Heart left ventricle (tissue), 16 donors: Measurements from ENCODE around the gene NLRP6. TPM values are rescaled to one million over a fixed set of nuclear protein-coding genes. Genes with fewer than 3 reads are reported as not detected.
"Not testable (repeated sequence)": the region's sequence is repeated elsewhere in the genome, so short reads cannot be mapped to it uniquely, and the experiment has no call there.

Experiments
- ATAC-seq, 4 donors: fragments of 200-7000 bp; cut with Tn5 transposase; one replicate each; pipeline ENCODE4 v1.9.1; 2020 to 2022; ENCODE audit warnings: moderate library complexity in 4 of 4, mild to moderate bottlenecking in 3 of 4, moderate number of reproducible peaks in 1 of 4
- DNase-seq, 5 donors: peaks; one replicate each; pipeline ENCODE4 v3.0.0-alpha.2; 2020
- H3K27ac ChIP-seq, 12 donors: fragments of 200-600 bp; sonication (generic) in 4 of 12; one replicate each; pipeline versions ENCODE4 v1.5.0 to v1.8.0; 2016 to 2022; ENCODE audit warnings: mild to moderate bottlenecking in 2 of 12
- H3K27me3 ChIP-seq, 9 donors: fragments of 200-600 bp; sonication (generic) in 2 of 9; one replicate each; pipeline versions ENCODE4 v1.5.1 to v1.8.0; 2016 to 2022; ENCODE audit warnings: mild to moderate bottlenecking in 3 of 9
- H3K36me3 ChIP-seq, 9 donors: fragments of 200-600 bp; sonication (generic) in 2 of 9; one replicate each; pipeline versions ENCODE4 v1.5.0 to v1.8.0; 2018 to 2022; ENCODE audit warnings: mild to moderate bottlenecking in 2 of 9
- H3K4me1 ChIP-seq, 12 donors: fragments of 200-600 bp; sonication (generic) in 4 of 12; one replicate each; pipeline versions ENCODE4 v1.5.0 to v1.8.0; 2016 to 2022; ENCODE audit warnings: mild to moderate bottlenecking in 3 of 12
- H3K4me3 ChIP-seq, 12 donors: fragments of 200-600 bp; sonication (generic) in 4 of 12; one replicate each; pipeline versions ENCODE4 v1.5.0 to v1.8.0; 2017 to 2022; ENCODE audit warnings: mild to moderate bottlenecking in 9 of 12, moderate library complexity in 4 of 12
- H3K9me3 ChIP-seq, 12 donors: fragments of 200-600 bp; sonication (generic) in 4 of 12; one replicate each; pipeline versions ENCODE4 v1.5.0 to v1.8.0; 2016 to 2022; ENCODE audit warnings: mild to moderate bottlenecking in 1 of 12
- CTCF ChIP-seq, 12 donors: fragments of 200-600 bp; sonication (generic) in 4 of 12; IDR thresholded peaks; one replicate each; pipeline versions ENCODE4 v1.5.0 to v1.8.0; 2018 to 2022; ENCODE audit warnings: antibody characterized with exemption in 12 of 12, mild to moderate bottlenecking in 5 of 12
- POLR2A ChIP-seq, 2 donors: fragments of 450-650 bp; IDR thresholded peaks; one replicate each; pipeline ENCODE4 v1.6.1; 2017; ENCODE audit warnings: antibody characterized with exemption in 2 of 2, mild to moderate bottlenecking in 2 of 2, moderate library complexity in 2 of 2
- WGBS, 4 donors: extraction: QIAGEN DNeasy Blood & Tissue Kit in 2 of 4; methylation state at CpG; one replicate each; pipeline versions ENCODE4 v1.1.5 to v1.1.7; 2013 to 2018; 5-methylcytosine and 5-hydroxymethylcytosine counted together
- intact Hi-C, 10 donors: fragments of 100-400 bp; cut with DNase I; formaldehyde crosslinking; loops; one replicate each; pipeline versions ENCODE4 v1.11.1 to v1.14.2; 2022
- polyA plus RNA-seq, 2 donors: library from polyadenylated mRNA; stranded (reverse); fragments of 200-250 nt; gene quantifications; one replicate each; pipeline ENCODE4 v1.2.3, GENCODE V29; 2013
- total RNA-seq, 9 donors: library from RNA; depleted of rRNA in 2 of 9; stranded (reverse); fragments of >200 nt in 2 of 9; fragmentation: NEBNext Ultra II Directional in 3 of 9; extraction: Animal tissue kit (Norgen Biotek cat#: 25700) in 3 of 9; gene quantifications; one replicate each; pipeline versions ENCODE4 v1.1.0 to v1.2.4, GENCODE V29; 2016 to 2023
- donor health status: ischemic (EF 13 %, LVEDD 7.1; RV severe dilation, severe dysfunction).
- donor health status: healthy with polysubstance abuse.
- donor health status: DM: no; HTN: yes; CAD: no.
- donor health status: DM: no; HTN: no; CAD: no.
- donor health status: ischemic (EF 25% LVEDD 6.9; RV normal size, moderate dysfunction).
- donor health status: ischemic (EF 25% LVEDD 5.7; RV mildly dilated, moderate dysfunction).
- donor health status: healthy.
- donor health status: DM: yes; HTN: yes; CAD: no.
- donor health status: ischemic (EF 35%, LVEDD 5.7; RV mildly dilated, moderate dysfunction).
- donor health status: nonischemic (EF 11% LVEDD 7.7; RV severe dilation, severe dysfunction).
- donor health status: DM: yes; HTN: yes; CAD: no.
- donor health status: PGD.
- donor health status: ischemic (EF 29% LVEDD 5.4; RV normal size, mild dysfunction).
- donor health status: nonischemic (EF 23%, LVEDD 6.1; RV moderate dilation, normal function).

The NLRP6 gene
- total and polyA plus RNA-seq, 11 donors, result 0.09 to 0.20 (median 0.14) TPM; not detected in 6

- Histone ChIP-seq H3K36me3 (no peaks in the 10 kb centered on the region), H3K4me1 (peaks cover 3 to 67% (median 28%) of the 10 kb centered on the region in 12 donors), H3K9me3 (no peaks in the 10 kb centered on the region), H3K27ac (no peak overlapping the region), H3K4me3 (no peak overlapping the region), H3K27me3 (no peaks in the 10 kb centered on the region)
- WGBS, 4 donors, result 84 to 90% (median 89%) methylated on average over 34 of the region's 34 CpGs
- ATAC-seq (no peak), DNase-seq (peak in 1 of 5 donors; percentile 56)
- intact Hi-C loops, result no loop called here
- TF ChIP-seq POLR2A (IDR thresholded peaks at IDR 0.05) (no peak), CTCF (IDR thresholded peaks at IDR 0.05) (no peak)
Observed at GRCh38 chr11:330694-331357, 52.6 kb downstream of the NLRP6 start.

GRCh38 chr11:331358-332060 is 53.3 kb downstream of the NLRP6 start:
- intact Hi-C loops, result no loop called here
- no peak for ATAC-seq
- no peaks in the 10 kb centered on the region for H3K9me3 ChIP-seq
- H3K4me3 ChIP-seq, result no peak overlapping the region
- peaks cover 6 to 67% (median 28%) of the 10 kb centered on the region in 12 donors for H3K4me1 ChIP-seq
- H3K27ac ChIP-seq, result no peak overlapping the region
- H3K27me3 ChIP-seq, result no peaks in the 10 kb centered on the region
- DNase-seq, result peak in 1 of 5 donors; percentile 9
- no peak for TF ChIP-seq CTCF (IDR thresholded peaks at IDR 0.05)
- no peak for TF ChIP-seq POLR2A (IDR thresholded peaks at IDR 0.05)
- WGBS, 4 donors, result 81 to 91% (median 87%) methylated on average over 19 of the region's 19 CpGs
- H3K36me3 ChIP-seq, result no peaks in the 10 kb centered on the region

- Histone ChIP-seq H3K27me3 (no peaks in the 10 kb centered on the region), H3K9me3 (no peaks in the 10 kb centered on the region), H3K4me1 (peaks cover 2 to 61% (median 21%) of the 10 kb centered on the region in 12 donors), H3K4me3 (no peak overlapping the region), H3K27ac (no peak overlapping the region), H3K36me3 (no peaks in the 10 kb centered on the region)
- no peak for TF ChIP-seq CTCF (IDR thresholded peaks at IDR 0.05)
- no peak for TF ChIP-seq POLR2A (IDR thresholded peaks at IDR 0.05)
- WGBS, 4 donors, result 86 to 88% (median 88%) methylated on average over 23 of the region's 23 CpGs
- ATAC-seq, result no peak
- no peak for DNase-seq
- intact Hi-C loops, result no loop called here
Observed at GRCh38 chr11:332651-333480, 54.7 kb downstream of the NLRP6 start.

GRCh38 chr11:333616-334263 is 55.5 kb downstream of the NLRP6 start:
- Histone ChIP-seq H3K4me1 (peaks cover 0 to 56% (median 19%) of the 10 kb centered on the region in 12 donors), H3K27ac (peak overlapping the region in 6 of 12 donors; percentile 18 to 82 (median 66))
- H3K9me3 ChIP-seq, DNase-seq, H3K4me3 ChIP-seq, ATAC-seq, H3K27me3 ChIP-seq, intact Hi-C loops, H3K36me3 ChIP-seq: not testable (repeated sequence)
- 87 to 91% (median 89%) methylated on average over 17 of the region's 17 CpGs for WGBS, 4 donors
